ENCODE data around the gene SMARCAL1. TPM values are rescaled to one million over a fixed set of nuclear protein-coding genes. Genes with fewer than 3 reads are reported as not detected.

The SMARCAL1 gene
- total and polyA plus RNA-seq, 2 of the 13 experiments (the other 11 are each of a cell fraction or from before 2014, with no cell fraction given): 12.7 to 21.3 TPM

DNA sequence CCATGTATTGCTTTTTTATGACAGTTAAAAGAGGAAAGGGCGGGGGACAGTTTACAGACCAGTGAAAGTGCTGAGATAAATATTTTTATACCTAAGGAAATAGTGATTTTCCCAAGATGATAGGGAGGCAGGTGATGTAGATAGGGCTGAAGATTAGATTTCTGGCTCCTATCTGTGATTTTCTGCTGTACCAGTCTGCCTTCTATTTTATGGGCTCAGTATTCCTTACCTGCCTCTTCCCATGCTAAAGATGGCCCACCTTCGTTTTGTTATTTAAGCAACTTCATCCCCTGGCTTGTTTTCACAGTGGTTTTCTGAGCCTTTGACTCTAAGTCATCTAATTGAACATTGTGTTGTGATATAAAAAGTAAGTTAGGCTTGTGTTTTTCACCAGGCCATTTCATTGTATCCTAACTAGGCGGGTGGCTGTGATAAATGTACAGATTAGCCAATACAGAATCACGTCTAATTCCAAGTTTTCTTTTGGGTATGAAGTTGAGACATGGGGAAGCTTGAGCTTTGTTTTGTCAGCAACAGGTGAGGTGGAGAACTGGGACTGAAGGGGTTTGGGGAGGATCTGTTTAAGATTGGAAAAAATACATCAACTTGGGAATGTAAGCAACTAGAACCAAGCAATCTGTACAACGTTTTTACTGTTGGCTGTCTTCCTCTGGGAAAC lies 91.6 kb downstream of the SMARCAL1 start:
- no peak for DNase-seq (ENCODE audit: low spot score)
- Histone ChIP-seq H3K4me3 (replicated peaks in 1 of 3; ENCODE audit: insufficient read depth in 1 of 3, low read depth in 2 of 3, low read length in 3 of 3) (no peak overlapping the region), H3K9ac (ENCODE audit: insufficient read depth, low read depth, low read length) (no peak overlapping the region), H3K4me2 (ENCODE audit: low read depth, low read length) (no peak overlapping the region), H3K79me2 (ENCODE audit: insufficient read depth, low read length) (peaks cover 33% of the 10 kb centered on the region), H4K20me1 (ENCODE audit: insufficient read depth, low read length) (peaks cover 62% of the 10 kb centered on the region), H2AFZ (ENCODE audit: low read length) (no peak overlapping the region), H3K9me3 (ENCODE audit: low read length) (no peaks in the 10 kb centered on the region), H3K4me1 (ENCODE audit: insufficient read depth, low read length) (peaks cover 44% of the 10 kb centered on the region), H3K27me3 (ENCODE audit: control insufficient read depth in 1 of 2, insufficient read depth in 2 of 2, low read length in 2 of 2) (peaks cover 0 to 5% of the 10 kb centered on the region in 2 experiments; a peak in 1 of 5 replicates), H3K27ac (ENCODE audit: extremely low read length, insufficient read depth, low read length) (no peak overlapping the region), H3K36me3 (replicated peaks in 1 of 2; ENCODE audit: control insufficient read depth in 1 of 2, insufficient read depth in 2 of 2, low read length in 2 of 2) (peaks cover 8 to 63% of the 10 kb centered on the region in 2 experiments)
- in situ Hi-C loops (cut with HindIII; ENCODE audit: extremely low pct_ligation_motif_present, low pct_unique_long_range_greater_than_20kb) (loop anchor here (25.0 kb wide), 2 partner anchors 833 to 1008 kb away; no protein-coding TSS in a partner anchor), intact Hi-C loops (cut with micrococcal nuclease; ENCODE audit: unreplicated experiment) (loop anchor here (5.0 kb wide), 1 partner anchor 392 kb away; no protein-coding TSS in a partner anchor)
- BruUV-seq (replicated peaks): no TSS peak
- no peak for ATAC-seq
- CTCF ChIA-PET (ENCODE audit: low intra/inter-chr PET ratio, low total read pairs): no interaction called here
- WGBS (ENCODE audit: low lambda C conversion rate): 91% methylated on average over 5 of the region's 5 CpGs
- no peak for FAIRE-seq
- POLR2A ChIA-PET: interaction anchor here (1.5 kb wide), 1 partner anchor 18 kb away, joined by 3 read pairs; no protein-coding TSS in a partner anchor
- no peak for TF ChIP-seq DPF2 (CRISPR knock-in tag; IDR thresholded peaks at IDR 0.05; ENCODE audit: borderline replicate concordance, low read depth)
- no peak for TF ChIP-seq MIXL1 (CRISPR knock-in tag; IDR thresholded peaks at IDR 0.05)
- TF ChIP-seq, protein P1, sequence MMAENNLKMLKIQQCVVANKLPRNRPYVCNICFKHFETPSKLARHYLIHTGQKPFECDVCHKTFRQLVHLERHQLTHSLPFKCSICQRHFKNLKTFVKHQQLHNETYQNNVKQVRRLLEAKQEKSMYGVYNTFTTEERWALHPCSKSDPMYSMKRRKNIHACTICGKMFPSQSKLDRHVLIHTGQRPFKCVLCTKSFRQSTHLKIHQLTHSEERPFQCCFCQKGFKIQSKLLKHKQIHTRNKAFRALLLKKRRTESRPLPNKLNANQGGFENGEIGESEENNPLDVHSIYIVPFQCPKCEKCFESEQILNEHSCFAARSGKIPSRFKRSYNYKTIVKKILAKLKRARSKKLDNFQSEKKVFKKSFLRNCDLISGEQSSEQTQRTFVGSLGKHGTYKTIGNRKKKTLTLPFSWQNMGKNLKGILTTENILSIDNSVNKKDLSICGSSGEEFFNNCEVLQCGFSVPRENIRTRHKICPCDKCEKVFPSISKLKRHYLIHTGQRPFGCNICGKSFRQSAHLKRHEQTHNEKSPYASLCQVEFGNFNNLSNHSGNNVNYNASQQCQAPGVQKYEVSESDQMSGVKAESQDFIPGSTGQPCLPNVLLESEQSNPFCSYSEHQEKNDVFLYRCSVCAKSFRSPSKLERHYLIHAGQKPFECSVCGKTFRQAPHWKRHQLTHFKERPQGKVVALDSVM (CRISPR knock-in tag; IDR thresholded peaks at IDR 0.05): no peak
- no peak for TF ChIP-seq ZNF3 (CRISPR knock-in tag; IDR thresholded peaks at IDR 0.05)
- TF ChIP-seq CENPX (CRISPR knock-in tag; IDR thresholded peaks at IDR 0.05): no peak
- TF ChIP-seq TMF1 (CRISPR knock-in tag; IDR thresholded peaks at IDR 0.05; ENCODE audit: low read depth): 0 out of 2 replicates have a peak, but pooled peaks have one; percentile 35
- TF ChIP-seq ZNF570 (CRISPR knock-in tag; IDR thresholded peaks at IDR 0.05; ENCODE audit: borderline replicate concordance): no peak
- TF ChIP-seq ZNF773 (CRISPR knock-in tag; IDR thresholded peaks at IDR 0.05; ENCODE audit: borderline replicate concordance): no peak
- TF ChIP-seq, protein P2, sequence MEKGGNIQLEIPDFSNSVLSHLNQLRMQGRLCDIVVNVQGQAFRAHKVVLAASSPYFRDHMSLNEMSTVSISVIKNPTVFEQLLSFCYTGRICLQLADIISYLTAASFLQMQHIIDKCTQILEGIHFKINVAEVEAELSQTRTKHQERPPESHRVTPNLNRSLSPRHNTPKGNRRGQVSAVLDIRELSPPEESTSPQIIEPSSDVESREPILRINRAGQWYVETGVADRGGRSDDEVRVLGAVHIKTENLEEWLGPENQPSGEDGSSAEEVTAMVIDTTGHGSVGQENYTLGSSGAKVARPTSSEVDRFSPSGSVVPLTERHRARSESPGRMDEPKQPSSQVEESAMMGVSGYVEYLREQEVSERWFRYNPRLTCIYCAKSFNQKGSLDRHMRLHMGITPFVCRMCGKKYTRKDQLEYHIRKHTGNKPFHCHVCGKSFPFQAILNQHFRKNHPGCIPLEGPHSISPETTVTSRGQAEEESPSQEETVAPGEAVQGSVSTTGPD (CRISPR knock-in tag; IDR thresholded peaks at IDR 0.05): no peak
- no peak for TF ChIP-seq U2AF2 (IDR thresholded peaks at IDR 0.05; ENCODE audit: low read depth, low read length)
- no peak for TF ChIP-seq HMG20B (CRISPR knock-in tag; conservative IDR thresholded peaks at IDR 0.05)
- no peak for TF ChIP-seq HOXA3 (CRISPR knock-in tag; IDR thresholded peaks at IDR 0.05)
- TF ChIP-seq, protein P3, sequence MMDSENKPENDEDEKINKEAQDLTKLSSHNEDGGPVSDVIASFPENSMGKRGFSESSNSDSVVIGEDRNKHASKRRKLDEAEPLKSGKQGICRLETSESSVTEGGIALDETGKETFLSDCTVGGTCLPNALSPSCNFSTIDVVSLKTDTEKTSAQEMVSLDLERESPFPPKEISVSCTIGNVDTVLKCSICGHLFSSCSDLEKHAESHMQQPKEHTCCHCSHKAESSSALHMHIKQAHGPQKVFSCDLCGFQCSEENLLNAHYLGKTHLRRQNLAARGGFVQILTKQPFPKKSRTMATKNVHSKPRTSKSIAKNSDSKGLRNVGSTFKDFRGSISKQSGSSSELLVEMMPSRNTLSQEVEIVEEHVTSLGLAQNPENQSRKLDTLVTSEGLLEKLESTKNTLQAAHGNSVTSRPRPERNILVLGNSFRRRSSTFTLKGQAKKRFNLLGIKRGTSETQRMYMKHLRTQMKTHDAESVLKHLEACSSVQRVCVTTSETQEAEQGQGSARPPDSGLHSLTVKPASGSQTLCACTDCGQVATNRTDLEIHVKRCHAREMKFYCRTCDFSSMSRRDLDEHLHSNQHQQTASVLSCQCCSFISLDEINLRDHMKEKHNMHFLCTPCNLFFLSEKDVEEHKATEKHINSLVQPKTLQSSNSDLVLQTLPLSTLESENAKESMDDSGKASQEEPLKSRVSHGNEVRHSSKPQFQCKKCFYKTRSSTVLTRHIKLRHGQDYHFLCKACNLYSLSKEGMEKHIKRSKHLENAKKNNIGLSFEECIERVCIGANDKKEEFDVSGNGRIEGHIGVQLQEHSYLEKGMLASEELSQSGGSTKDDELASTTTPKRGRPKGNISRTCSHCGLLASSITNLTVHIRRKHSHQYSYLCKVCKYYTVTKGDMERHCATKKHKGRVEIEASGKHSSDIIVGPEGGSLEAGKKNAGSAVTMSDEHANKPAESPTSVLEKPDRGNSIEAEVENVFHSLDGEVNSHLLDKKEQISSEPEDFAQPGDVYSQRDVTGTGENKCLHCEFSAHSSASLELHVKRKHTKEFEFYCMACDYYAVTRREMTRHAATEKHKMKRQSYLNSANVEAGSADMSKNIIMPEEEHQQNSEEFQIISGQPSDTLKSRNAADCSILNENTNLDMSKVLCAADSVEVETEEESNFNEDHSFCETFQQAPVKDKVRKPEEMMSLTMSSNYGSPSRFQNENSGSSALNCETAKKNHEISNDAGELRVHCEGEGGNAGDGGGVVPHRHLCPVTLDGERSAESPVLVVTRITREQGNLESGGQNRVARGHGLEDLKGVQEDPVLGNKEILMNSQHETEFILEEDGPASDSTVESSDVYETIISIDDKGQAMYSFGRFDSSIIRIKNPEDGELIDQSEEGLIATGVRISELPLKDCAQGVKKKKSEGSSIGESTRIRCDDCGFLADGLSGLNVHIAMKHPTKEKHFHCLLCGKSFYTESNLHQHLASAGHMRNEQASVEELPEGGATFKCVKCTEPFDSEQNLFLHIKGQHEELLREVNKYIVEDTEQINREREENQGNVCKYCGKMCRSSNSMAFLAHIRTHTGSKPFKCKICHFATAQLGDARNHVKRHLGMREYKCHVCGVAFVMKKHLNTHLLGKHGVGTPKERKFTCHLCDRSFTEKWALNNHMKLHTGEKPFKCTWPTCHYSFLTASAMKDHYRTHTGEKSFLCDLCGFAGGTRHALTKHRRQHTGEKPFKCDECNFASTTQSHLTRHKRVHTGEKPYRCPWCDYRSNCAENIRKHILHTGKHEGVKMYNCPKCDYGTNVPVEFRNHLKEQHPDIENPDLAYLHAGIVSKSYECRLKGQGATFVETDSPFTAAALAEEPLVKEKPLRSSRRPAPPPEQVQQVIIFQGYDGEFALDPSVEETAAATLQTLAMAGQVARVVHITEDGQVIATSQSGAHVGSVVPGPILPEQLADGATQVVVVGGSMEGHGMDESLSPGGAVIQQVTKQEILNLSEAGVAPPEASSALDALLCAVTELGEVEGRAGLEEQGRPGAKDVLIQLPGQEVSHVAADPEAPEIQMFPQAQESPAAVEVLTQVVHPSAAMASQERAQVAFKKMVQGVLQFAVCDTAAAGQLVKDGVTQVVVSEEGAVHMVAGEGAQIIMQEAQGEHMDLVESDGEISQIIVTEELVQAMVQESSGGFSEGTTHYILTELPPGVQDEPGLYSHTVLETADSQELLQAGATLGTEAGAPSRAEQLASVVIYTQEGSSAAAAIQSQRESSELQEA (CRISPR knock-in tag; IDR thresholded peaks at IDR 0.05; ENCODE audit: not compliant biosample characterization): no peak
